MM.1S (cell line): ENCODE data around the gene TUT1.

ENCODE experiments used
- CTCF ChIP-seq: fragments of 300-600 bp; sonication (generic); IDR thresholded peaks from 2 replicates; pipeline ENCODE4 v1.5.1; 2016; ENCODE audit warnings: antibody characterized with exemption, low read length, mixed read lengths
- EZH2 ChIP-seq: fragments of 300-600 bp; sonication (generic); optimal IDR thresholded peaks from 2 replicates; pipeline ENCODE3; 2017; ENCODE audit warnings: low read depth, mild to moderate bottlenecking, antibody characterized with exemption, low read length, mixed read lengths
- EZH2phosphoT487 ChIP-seq: fragments of 300-600 bp; sonication (generic); IDR thresholded peaks from 2 replicates; pipeline ENCODE4 v1.6.1; 2018; ENCODE audit warnings: antibody characterized with exemption, low read length

- TF ChIP-seq CTCF (no peak), EZH2phosphoT487 (no peak), EZH2 (no peak)
Measured at GRCh38 chr11:62608776-62609175, 17.5 kb upstream of the TUT1 start.
